Ascending aorta (tissue), 2 donors: ENCODE results near the gene GSS. TPM values are rescaled to one million over a fixed set of nuclear protein-coding genes. Genes with fewer than 3 reads are reported as not detected.

ENCODE experiments used
- DNase-seq, 2 donors: peaks; one replicate each; pipeline ENCODE4 v3.0.0-alpha.2; 2019; ENCODE audit warnings: low spot score in 2 of 2
- H3K27ac ChIP-seq, 2 donors: fragments of 200-600 bp; sonication (generic); one replicate each; pipeline ENCODE4 v1.5.1; 2016 to 2017; ENCODE audit warnings: mild to moderate bottlenecking in 1 of 2
- H3K27me3 ChIP-seq: fragments of 200-600 bp; sonication (generic); one replicate; pipeline ENCODE4 v1.5.1; 2017
- H3K36me3 ChIP-seq, 2 donors: fragments of 200-600 bp; sonication (generic); one replicate each; pipeline ENCODE4 v1.5.1; 2016
- H3K4me1 ChIP-seq, 2 donors: fragments of 200-600 bp; sonication (generic); one replicate each; pipeline ENCODE4 v1.5.1; 2016 to 2017; ENCODE audit warnings: mild to moderate bottlenecking in 1 of 2
- H3K4me3 ChIP-seq, 2 donors: fragments of 200-600 bp; sonication (generic); one replicate each; pipeline ENCODE4 v1.5.1; 2016 to 2017; ENCODE audit warnings: mild to moderate bottlenecking in 1 of 2
- H3K9me3 ChIP-seq, 2 donors: fragments of 200-600 bp; sonication (generic); one replicate each; pipeline ENCODE4 v1.5.1; 2016
- intact Hi-C: fragments of 100-400 bp; cut with DNase I; formaldehyde crosslinking; loops from one replicate; pipeline ENCODE4 v1.15.1; 2023
- total RNA-seq: library from RNA; depleted of rRNA; stranded (reverse); fragments of >200 nt; gene quantifications from one replicate; pipeline ENCODE4 v1.1.0, GENCODE V29; 2016
- TF ChIP-seq, protein P1 (sequence below), 3 experiments: fragments of 200-600 bp in 2 of 3; fragments of 450-650 bp in 1 of 3; sonication (generic) in 2 of 3; IDR thresholded peaks; one replicate each; pipeline ENCODE4 v1.5.1; 2016 to 2019; ENCODE audit warnings: antibody characterized with exemption in 3 of 3, mild to moderate bottlenecking in 1 of 3, moderate library complexity in 1 of 3

Gene GSS
- total RNA-seq, 1 donor from 2014 or later, result 40.7 TPM

DNA sequence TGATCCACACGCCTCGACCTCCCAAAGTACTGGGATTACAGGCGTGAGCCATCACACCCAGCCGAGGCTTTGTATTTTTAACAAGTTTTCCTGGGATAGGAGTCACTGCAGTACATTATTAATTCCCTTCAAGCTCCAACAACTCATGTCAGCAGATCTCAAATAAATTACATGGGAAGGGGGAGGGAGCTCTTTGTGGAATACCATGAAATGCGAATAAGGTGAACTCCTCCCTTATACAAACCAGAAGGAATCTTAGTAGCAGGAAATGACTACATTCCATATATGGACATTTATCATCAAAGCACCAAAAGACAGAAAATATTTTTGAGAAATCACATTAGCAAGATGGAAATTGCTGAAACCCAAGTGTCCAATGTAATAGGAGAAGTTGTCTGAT, 2.9 kb downstream of the GSS start:
- DNase-seq, result no peak
- H3K4me1 ChIP-seq, result peaks cover 4 to 5% of the 10 kb centered on the region in 2 donors
- peaks cover 0 to 4% of the 10 kb centered on the region in 2 donors for H3K36me3 ChIP-seq
- H3K27ac ChIP-seq, result no peak overlapping the region
- no peaks in the 10 kb centered on the region for H3K9me3 ChIP-seq
- no peak overlapping the region for H3K4me3 ChIP-seq
- intact Hi-C loops, result no loop called here
- no peaks in the 10 kb centered on the region for H3K27me3 ChIP-seq
- TF ChIP-seq, protein P1, sequence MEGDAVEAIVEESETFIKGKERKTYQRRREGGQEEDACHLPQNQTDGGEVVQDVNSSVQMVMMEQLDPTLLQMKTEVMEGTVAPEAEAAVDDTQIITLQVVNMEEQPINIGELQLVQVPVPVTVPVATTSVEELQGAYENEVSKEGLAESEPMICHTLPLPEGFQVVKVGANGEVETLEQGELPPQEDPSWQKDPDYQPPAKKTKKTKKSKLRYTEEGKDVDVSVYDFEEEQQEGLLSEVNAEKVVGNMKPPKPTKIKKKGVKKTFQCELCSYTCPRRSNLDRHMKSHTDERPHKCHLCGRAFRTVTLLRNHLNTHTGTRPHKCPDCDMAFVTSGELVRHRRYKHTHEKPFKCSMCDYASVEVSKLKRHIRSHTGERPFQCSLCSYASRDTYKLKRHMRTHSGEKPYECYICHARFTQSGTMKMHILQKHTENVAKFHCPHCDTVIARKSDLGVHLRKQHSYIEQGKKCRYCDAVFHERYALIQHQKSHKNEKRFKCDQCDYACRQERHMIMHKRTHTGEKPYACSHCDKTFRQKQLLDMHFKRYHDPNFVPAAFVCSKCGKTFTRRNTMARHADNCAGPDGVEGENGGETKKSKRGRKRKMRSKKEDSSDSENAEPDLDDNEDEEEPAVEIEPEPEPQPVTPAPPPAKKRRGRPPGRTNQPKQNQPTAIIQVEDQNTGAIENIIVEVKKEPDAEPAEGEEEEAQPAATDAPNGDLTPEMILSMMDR (IDR thresholded peaks at IDR 0.05), result no peak

DNA sequence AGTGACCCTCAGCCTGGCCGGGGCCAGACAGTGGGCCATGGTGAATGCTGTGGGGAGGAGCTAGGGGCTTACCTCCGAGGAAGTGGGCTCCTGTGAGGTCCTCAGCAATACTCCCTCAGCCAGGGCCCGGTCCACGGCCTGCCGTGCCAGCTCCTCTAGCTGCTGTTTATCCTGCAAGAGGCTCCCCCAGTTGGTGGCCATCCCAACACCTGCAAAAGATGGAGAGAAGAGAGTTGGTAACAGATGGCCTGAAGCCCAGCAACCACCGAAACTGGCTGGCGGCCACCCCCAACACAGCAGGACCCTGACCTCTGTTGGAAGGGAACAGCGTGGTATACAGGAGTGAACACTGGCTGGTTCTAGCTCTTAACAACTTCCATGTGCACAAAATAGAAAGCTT, 4.0 kb downstream of the GSS start:
- H3K36me3 ChIP-seq, result peaks cover 0 to 4% of the 10 kb centered on the region in 2 donors
- H3K27me3 ChIP-seq, result no peaks in the 10 kb centered on the region
- DNase-seq, result no peak
- TF ChIP-seq, protein P1 (IDR thresholded peaks at IDR 0.05), result no peak
- H3K27ac ChIP-seq, result no peak overlapping the region
- peaks cover 4 to 5% of the 10 kb centered on the region in 2 donors for H3K4me1 ChIP-seq
- no peak overlapping the region for H3K4me3 ChIP-seq
- no peaks in the 10 kb centered on the region for H3K9me3 ChIP-seq
- intact Hi-C loops, result no loop called here

DNA sequence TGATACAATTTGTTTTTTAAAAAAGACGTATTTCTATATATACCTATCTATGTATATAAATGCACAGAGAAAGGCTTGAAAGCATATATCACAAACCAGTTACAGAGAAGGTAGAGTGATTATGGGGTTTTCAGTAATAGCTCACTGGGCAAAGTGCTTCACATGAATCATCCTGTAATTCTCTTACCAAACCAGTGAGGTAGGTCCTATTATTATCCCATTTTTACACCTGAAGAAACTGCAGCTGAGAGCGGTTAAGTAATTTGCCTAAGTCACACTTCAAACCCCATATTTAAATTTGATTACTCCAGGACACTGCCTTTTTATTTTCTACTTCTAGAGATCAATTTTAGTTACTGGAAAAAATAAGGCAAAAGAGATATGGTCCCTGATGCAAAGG, 4.4 kb downstream of the GSS start:
- H3K4me3 ChIP-seq, result no peak overlapping the region
- H3K27me3 ChIP-seq, result no peaks in the 10 kb centered on the region
- TF ChIP-seq, protein P1 (IDR thresholded peaks at IDR 0.05), result no peak
- DNase-seq, result no peak
- no peak overlapping the region for H3K27ac ChIP-seq
- no peaks in the 10 kb centered on the region for H3K9me3 ChIP-seq
- intact Hi-C loops, result no loop called here
- H3K36me3 ChIP-seq, result peaks cover 0 to 4% of the 10 kb centered on the region in 2 donors
- H3K4me1 ChIP-seq, result peaks cover 4 to 5% of the 10 kb centered on the region in 2 donors

DNA sequence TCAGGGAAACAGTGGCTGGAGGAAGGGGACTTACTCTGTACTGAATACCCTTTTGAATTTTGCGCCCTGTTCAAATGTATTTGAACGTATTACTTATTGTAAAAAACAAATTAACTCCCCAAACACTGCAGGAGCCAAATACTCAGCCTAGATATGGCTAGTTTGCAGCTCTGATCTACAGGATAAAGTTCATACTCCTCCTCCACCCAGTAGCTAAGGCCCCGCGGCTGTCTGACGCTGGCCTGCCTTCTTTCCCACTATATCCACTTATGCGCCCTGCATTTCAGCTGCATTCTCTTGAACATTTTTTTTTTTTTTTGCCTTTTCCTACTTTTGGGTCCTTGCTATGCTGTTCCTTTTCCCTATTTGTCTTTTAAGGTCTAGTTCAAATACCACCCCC, 6.5 kb downstream of the GSS start:
- Histone ChIP-seq H3K4me1 (no peaks in the 10 kb centered on the region), H3K27me3 (no peaks in the 10 kb centered on the region), H3K9me3 (no peaks in the 10 kb centered on the region), H3K4me3 (no peak overlapping the region), H3K27ac (no peak overlapping the region), H3K36me3 (peaks cover 6 to 21% of the 10 kb centered on the region in 2 donors)
- DNase-seq, result no peak
- intact Hi-C loops, result no loop called here
- TF ChIP-seq, protein P1 (IDR thresholded peaks at IDR 0.05), result no peak

DNA sequence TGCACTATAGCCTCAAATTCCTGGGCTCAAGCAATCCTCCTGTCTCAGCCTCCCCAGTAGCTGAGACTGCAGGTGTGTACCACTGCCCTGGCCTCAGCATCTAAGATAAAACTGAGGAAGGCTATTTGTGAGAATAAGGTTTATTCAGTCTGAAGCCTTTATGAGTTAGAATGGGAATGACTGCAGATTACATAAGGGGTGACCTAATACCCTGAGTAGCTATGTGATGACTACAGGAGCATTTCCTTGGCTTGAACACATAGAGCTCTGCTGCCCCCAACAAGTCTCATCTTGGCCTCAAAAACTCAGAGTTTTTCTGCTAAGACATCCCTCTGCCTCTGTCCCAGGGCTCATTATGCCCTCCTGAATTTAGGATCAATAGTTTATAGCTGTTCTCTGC, 7.6 kb downstream of the GSS start:
- H3K27me3 ChIP-seq, result no peaks in the 10 kb centered on the region
- H3K27ac ChIP-seq, result no peak overlapping the region
- no peak overlapping the region for H3K4me3 ChIP-seq
- H3K4me1 ChIP-seq, result no peaks in the 10 kb centered on the region
- TF ChIP-seq, protein P1 (IDR thresholded peaks at IDR 0.05), result peak in 1 of 3 experiments; percentile 7
- intact Hi-C loops, result no loop called here
- H3K9me3 ChIP-seq, result no peaks in the 10 kb centered on the region
- peaks cover 6 to 31% of the 10 kb centered on the region in 2 donors for H3K36me3 ChIP-seq
- no peak for DNase-seq

DNA sequence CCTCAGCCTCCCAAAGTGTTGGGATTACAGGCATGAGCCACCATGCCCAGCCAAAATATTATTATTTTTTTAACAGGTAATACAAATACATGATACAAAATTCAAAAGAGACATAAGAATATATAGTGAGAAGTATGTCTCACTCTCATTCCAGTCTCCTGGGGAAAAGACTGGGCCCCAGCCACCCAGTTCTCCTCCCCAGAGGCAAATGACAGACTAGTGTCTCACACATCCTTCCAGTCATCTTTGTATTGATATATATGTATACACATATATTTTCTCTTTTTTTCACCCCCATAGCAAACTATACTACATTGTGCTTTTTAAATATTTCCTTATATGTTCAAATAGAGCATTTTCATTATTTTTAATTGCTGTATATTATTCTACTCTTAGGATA, 8.3 kb downstream of the GSS start:
- Histone ChIP-seq H3K4me3 (no peak overlapping the region), H3K9me3 (no peaks in the 10 kb centered on the region), H3K4me1 (no peaks in the 10 kb centered on the region), H3K27ac (no peak overlapping the region), H3K36me3 (peaks cover 12 to 38% of the 10 kb centered on the region in 2 donors), H3K27me3 (no peaks in the 10 kb centered on the region)
- no peak for DNase-seq
- TF ChIP-seq, protein P1 (IDR thresholded peaks at IDR 0.05), result no peak
- intact Hi-C loops, result no loop called here
